Adipocyte (in vitro differentiated cells): ENCODE results near the gene FAM219B.

ENCODE experiments used
- DNase-seq: peaks from one replicate; pipeline ENCODE4 v3.0.0-alpha.2; 2015; ENCODE audit warnings: low read depth
- H3K27me3 ChIP-seq: replicated peaks from 2 replicates; pipeline ENCODE4 v1.7.0; 2013; ENCODE audit warnings: mild to moderate bottlenecking, low read length, moderate library complexity; ENCODE audit not compliant: control insufficient read depth, insufficient read depth
- H3K36me3 ChIP-seq: 2 replicates; pipeline ENCODE4 v1.7.0; 2013; ENCODE audit warnings: low read length, mild to moderate bottlenecking, moderate library complexity; ENCODE audit not compliant: control insufficient read depth, insufficient read depth, severe bottlenecking
- H3K4me1 ChIP-seq: 2 replicates; pipeline ENCODE4 v1.7.0; 2013; ENCODE audit warnings: mild to moderate bottlenecking, low read length, moderate library complexity; ENCODE audit not compliant: control insufficient read depth, insufficient read depth
- H3K4me3 ChIP-seq: 2 replicates; pipeline ENCODE4 v1.7.0; 2013; ENCODE audit warnings: mild to moderate bottlenecking, low read length, moderate library complexity
- H3K9ac ChIP-seq: 2 replicates; pipeline ENCODE4 v1.7.0; 2013; ENCODE audit warnings: mild to moderate bottlenecking, low read length, moderate library complexity
- H3K9me3 ChIP-seq: 2 replicates; pipeline ENCODE4 v1.7.0; 2013; ENCODE audit warnings: mild to moderate bottlenecking, low read length, moderate library complexity; ENCODE audit not compliant: control insufficient read depth

The FAM219B gene

DNA sequence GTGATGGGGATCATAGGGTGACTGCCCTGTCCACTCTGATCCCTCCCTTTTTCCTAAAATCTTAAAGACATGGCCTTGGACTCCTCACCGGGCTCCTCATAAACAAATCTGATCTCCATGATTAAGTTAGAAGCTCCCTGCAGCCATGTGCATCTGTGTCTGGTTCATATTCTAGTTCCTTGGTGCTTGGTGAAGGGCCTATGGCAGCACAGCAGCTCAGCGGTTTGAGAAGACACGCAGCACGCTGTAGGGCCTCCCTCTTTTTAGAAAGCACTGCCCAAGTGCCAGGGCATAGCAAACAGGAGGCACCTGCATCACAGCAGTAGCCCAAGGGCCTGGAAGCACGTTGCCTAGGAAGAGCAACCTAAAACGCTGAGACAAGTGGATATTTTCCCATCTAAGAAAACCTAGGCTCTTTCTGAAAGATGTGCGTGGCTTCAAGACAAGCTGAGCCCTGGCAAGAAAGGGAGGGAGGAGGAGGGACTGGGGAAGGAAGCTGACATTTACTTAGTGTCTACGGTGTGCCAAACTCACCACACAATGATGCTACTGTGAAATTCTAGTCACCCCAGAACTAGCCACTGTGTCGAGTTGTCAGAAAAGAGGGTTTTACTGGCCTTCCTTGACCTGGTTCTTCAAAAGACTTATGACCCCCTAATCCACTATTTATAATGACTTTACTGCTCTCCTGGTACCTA lies 48.8 kb downstream of the FAM219B start:
- Histone ChIP-seq H3K4me1 (no peaks in the 10 kb centered on the region), H3K27me3 (no peaks in the 10 kb centered on the region), H3K4me3 (no peak overlapping the region), H3K36me3 (peaks cover 15% of the 10 kb centered on the region), H3K9ac (no peak overlapping the region), H3K9me3 (no peaks in the 10 kb centered on the region)
- DNase-seq = no peak

- H3K27me3 ChIP-seq = no peaks in the 10 kb centered on the region
- H3K4me1 ChIP-seq = no peaks in the 10 kb centered on the region
- H3K9ac ChIP-seq = no peak overlapping the region
- H3K36me3 ChIP-seq = peaks cover 22% of the 10 kb centered on the region
- no peak overlapping the region for H3K4me3 ChIP-seq
- H3K9me3 ChIP-seq = no peaks in the 10 kb centered on the region
- DNase-seq = no peak
Observed at GRCh38 chr15:74857082-74857655, 49.5 kb downstream of the FAM219B start.

- no peak for DNase-seq
- Histone ChIP-seq H3K4me3 (no peak overlapping the region), H3K36me3 (peaks cover 28% of the 10 kb centered on the region), H3K9ac (no peak overlapping the region), H3K9me3 (no peaks in the 10 kb centered on the region), H3K4me1 (no peaks in the 10 kb centered on the region), H3K27me3 (no peaks in the 10 kb centered on the region)
Observed at GRCh38 chr15:74856537-74856936, 50.1 kb downstream of the FAM219B start.

GRCh38 chr15:74855857-74856256 lies 50.8 kb downstream of the FAM219B start:
- DNase-seq = no peak
- no peak overlapping the region for H3K9ac ChIP-seq
- H3K4me1 ChIP-seq = no peaks in the 10 kb centered on the region
- H3K4me3 ChIP-seq = no peak overlapping the region
- peaks cover 35% of the 10 kb centered on the region for H3K36me3 ChIP-seq
- H3K9me3 ChIP-seq = no peaks in the 10 kb centered on the region
- H3K27me3 ChIP-seq = no peaks in the 10 kb centered on the region

GRCh38 chr15:74854453-74855022 lies 52.1 kb downstream of the FAM219B start:
- H3K4me1 ChIP-seq = no peaks in the 10 kb centered on the region
- H3K27me3 ChIP-seq = no peaks in the 10 kb centered on the region
- H3K4me3 ChIP-seq = no peak overlapping the region
- H3K9ac ChIP-seq = no peak overlapping the region
- DNase-seq = no peak
- H3K9me3 ChIP-seq = no peaks in the 10 kb centered on the region
- peaks cover 48% of the 10 kb centered on the region for H3K36me3 ChIP-seq

DNA sequence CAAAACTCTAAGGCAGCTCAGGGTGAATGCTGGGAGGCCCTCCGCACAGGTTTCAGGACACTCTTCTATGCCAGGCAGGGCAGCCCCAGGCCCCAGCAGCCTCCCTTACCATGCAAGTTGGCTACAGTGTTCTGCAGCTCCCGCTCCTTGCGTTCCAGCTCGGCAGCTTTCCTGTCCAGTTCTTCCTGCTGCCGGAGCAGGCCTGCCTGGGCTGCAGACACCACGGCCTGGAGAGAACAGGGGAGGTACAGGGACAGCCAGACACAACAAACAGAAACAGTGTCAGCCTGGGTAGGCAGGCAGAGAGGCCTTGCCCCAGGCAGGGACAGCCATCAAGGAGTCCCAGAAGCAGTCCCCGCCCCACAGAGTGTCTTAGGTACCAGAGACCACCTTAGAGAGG lies 54.7 kb downstream of the FAM219B start:
- Histone ChIP-seq H3K4me3 (no peak overlapping the region), H3K9me3 (no peaks in the 10 kb centered on the region), H3K36me3 (peaks cover 67% of the 10 kb centered on the region), H3K27me3 (no peaks in the 10 kb centered on the region), H3K4me1 (peaks cover 3% of the 10 kb centered on the region), H3K9ac (no peak overlapping the region)
- no peak for DNase-seq

GRCh38 chr15:74850393-74850792 lies 56.3 kb downstream of the FAM219B start:
- Histone ChIP-seq H3K4me1 (peaks cover 3% of the 10 kb centered on the region), H3K9me3 (no peaks in the 10 kb centered on the region), H3K27me3 (no peaks in the 10 kb centered on the region), H3K9ac (no peak overlapping the region), H3K36me3 (peaks cover 70% of the 10 kb centered on the region), H3K4me3 (no peak overlapping the region)
- DNase-seq = no peak
